H1 (cell line): ENCODE results near the gene HSD17B1. TPM values are rescaled to one million over a fixed set of nuclear protein-coding genes. Genes with fewer than 3 reads are reported as not detected.

Source experiments
- CTCF ChIA-PET: fragments of 300-600 bp; sonication (Branson Sonifier 250); formaldehyde crosslinking; loops from one replicate; lab custom pipeline; 2021; ENCODE audit not compliant: partially characterized antibody; lab: Charles Lee
- POLR2A ChIA-PET: fragments of 300-600 bp; sonication (Branson Sonifier 250); formaldehyde crosslinking; loops from one replicate; lab custom pipeline; 2021; ENCODE audit warnings: inconsistent platforms; ENCODE audit not compliant: partially characterized antibody; lab: Charles Lee
- DNase-seq, 2 experiments: peaks; one replicate each; pipeline versions ENCODE4 v3.0.0 to v3.0.0-alpha.2; 2010 to 2022; ENCODE audit warnings: low spot score in 2 of 2, low read depth in 1 of 2, mixed read lengths in 1 of 2
- FAIRE-seq: peaks from 2 replicates; lab custom pipeline; 2011; peaks lifted over from hg19 to GRCh38; lab: Jason Lieb, UNC
- H2AFZ ChIP-seq: 2 replicates; pipeline ENCODE4 v1.8.1; 2012; ENCODE audit warnings: low read length, inconsistent platforms
- H2AK5ac ChIP-seq: 2 replicates; pipeline ENCODE4 v1.6.1; 2013; ENCODE audit warnings: low read depth, low read length
- H2BK120ac ChIP-seq: replicated peaks from 2 replicates; pipeline ENCODE3; 2013; ENCODE audit warnings: low read depth, low read length, inconsistent platforms
- H2BK12ac ChIP-seq: 2 replicates; pipeline ENCODE4 v1.6.1; 2013; ENCODE audit warnings: low read depth, low read length
- H2BK15ac ChIP-seq: 2 replicates; pipeline ENCODE4 v1.6.1; 2013; ENCODE audit warnings: low read length
- H2BK20ac ChIP-seq: 2 replicates; pipeline ENCODE4 v1.6.1; 2013; ENCODE audit warnings: low read length
- H2BK5ac ChIP-seq: 2 replicates; pipeline ENCODE4 v1.6.1; 2013; ENCODE audit warnings: low read depth, low read length
- H3K14ac ChIP-seq: 2 replicates; pipeline ENCODE4 v1.6.1; 2013; ENCODE audit warnings: inconsistent platforms; ENCODE audit not compliant: insufficient read length
- H3K18ac ChIP-seq: 2 replicates; pipeline ENCODE4 v1.6.1; 2013; ENCODE audit warnings: low read length; ENCODE audit errors: extremely low read depth
- H3K23ac ChIP-seq: 2 replicates; pipeline ENCODE4 v1.6.1; 2013; ENCODE audit warnings: inconsistent platforms; ENCODE audit not compliant: insufficient read length
- H3K23me2 ChIP-seq: 2 replicates; pipeline ENCODE4 v1.6.1; 2013; ENCODE audit warnings: low read depth, low read length
- H3K27ac ChIP-seq: 2 replicates; pipeline ENCODE4 v1.6.1; 2011; ENCODE audit warnings: low read depth, low read length, inconsistent platforms
- H3K27me3 ChIP-seq, 4 experiments: replicated peaks in 1 of 4; 1 replicate in 1 of 4; 2 replicates in 3 of 4; pipeline versions ENCODE4 v1.6.1 to v1.8.1; 2011 to 2013; ENCODE audit warnings: low read length in 3 of 4, mild to moderate bottlenecking in 3 of 4, inconsistent platforms in 2 of 4, mixed read lengths in 2 of 4, moderate library complexity in 1 of 4; ENCODE audit not compliant: control insufficient read depth in 3 of 4, insufficient read depth in 3 of 4; ENCODE audit errors: extremely low read depth in 1 of 4
- H3K36me3 ChIP-seq, 4 experiments: 2 replicates each; pipeline versions ENCODE4 v1.6.1 to v1.8.1; 2011 to 2013; ENCODE audit warnings: mild to moderate bottlenecking in 4 of 4, low read length in 3 of 4, moderate library complexity in 2 of 4, control low read depth in 1 of 4, inconsistent platforms in 1 of 4; ENCODE audit not compliant: insufficient read depth in 4 of 4, control insufficient read depth in 2 of 4
- H3K4ac ChIP-seq: replicated peaks from 2 replicates; pipeline ENCODE3; 2013; ENCODE audit warnings: low read length, low read depth, mixed read lengths, inconsistent platforms; ENCODE audit not compliant: insufficient read length
- H3K4me1 ChIP-seq, 4 experiments: replicated peaks in 1 of 4; 1 replicate in 1 of 4; 2 replicates in 3 of 4; pipeline versions ENCODE4 v1.6.1 to v1.8.1; 2011 to 2013; ENCODE audit warnings: low read length in 3 of 4, inconsistent platforms in 2 of 4, mixed read lengths in 1 of 4; ENCODE audit not compliant: insufficient read depth in 4 of 4, control insufficient read depth in 3 of 4
- H3K4me2 ChIP-seq, 2 experiments: 2 replicates each; pipeline versions ENCODE4 v1.6.1 to v1.8.1; 2011 to 2013; ENCODE audit warnings: low read depth in 2 of 2, low read length in 2 of 2, control low read depth in 1 of 2, inconsistent platforms in 1 of 2, mild to moderate bottlenecking in 1 of 2; ENCODE audit not compliant: insufficient read depth in 1 of 2
- H3K4me3 ChIP-seq, 4 experiments: fragments of 200-600, 300-600 bp in 1 of 4; sonication (generic), shearing (Covaris generic), sonication (Bioruptor Twin) in 1 of 4; 2 replicates each; pipeline versions ENCODE4 v1.5.1 to v1.8.1; 2011 to 2016; ENCODE audit warnings: low read length in 4 of 4, low read depth in 3 of 4, control low read depth in 2 of 4, inconsistent platforms in 2 of 4, mild to moderate bottlenecking in 2 of 4, mixed read lengths in 1 of 4, moderate library complexity in 1 of 4; ENCODE audit not compliant: insufficient read depth in 2 of 4; ENCODE audit errors: extremely low read depth in 1 of 4
- H3K56ac ChIP-seq: replicated peaks from 2 replicates; pipeline ENCODE3; 2013; ENCODE audit warnings: low read depth, mild to moderate bottlenecking, mixed read lengths, low read length, inconsistent platforms; ENCODE audit not compliant: insufficient read length
- H3K79me1 ChIP-seq: 2 replicates; pipeline ENCODE4 v1.6.1; 2013; ENCODE audit warnings: low read depth, low read length, control low read depth
- H3K79me2 ChIP-seq, 2 experiments: 2 replicates each; pipeline versions ENCODE4 v1.6.1 to v1.8.1; 2012 to 2013; ENCODE audit warnings: low read length in 2 of 2, mild to moderate bottlenecking in 2 of 2, inconsistent platforms in 1 of 2; ENCODE audit not compliant: insufficient read depth in 2 of 2, control insufficient read depth in 1 of 2
- H3K9ac ChIP-seq, 4 experiments: replicated peaks in 1 of 4; 1 replicate in 1 of 4; 2 replicates in 3 of 4; pipeline versions ENCODE4 v1.6.1 to v1.8.1; 2011 to 2013; ENCODE audit warnings: low read depth in 3 of 4, low read length in 3 of 4, control low read depth in 2 of 4, mild to moderate bottlenecking in 2 of 4, moderate library complexity in 2 of 4, inconsistent platforms in 1 of 4; ENCODE audit errors: extremely low read depth in 1 of 4
- H3K9me3 ChIP-seq, 2 experiments: 2 replicates each; pipeline versions ENCODE4 v1.6.1 to v1.8.1; 2012 to 2013; ENCODE audit warnings: mild to moderate bottlenecking in 2 of 2, moderate library complexity in 2 of 2, control low read depth in 1 of 2, inconsistent platforms in 1 of 2, low read depth in 1 of 2, low read length in 1 of 2, mixed read lengths in 1 of 2; ENCODE audit not compliant: insufficient read depth in 2 of 2
- H4K20me1 ChIP-seq, 2 experiments: replicated peaks in 1 of 2; 2 replicates each; pipeline versions ENCODE3 to v1.8.1; 2011 to 2013; ENCODE audit warnings: inconsistent platforms in 2 of 2, low read length in 2 of 2, mild to moderate bottlenecking in 1 of 2; ENCODE audit not compliant: insufficient read depth in 2 of 2, control insufficient read depth in 1 of 2
- H4K5ac ChIP-seq: 2 replicates; pipeline ENCODE4 v1.6.1; 2013; ENCODE audit warnings: low read length, low read depth, mixed read lengths, inconsistent platforms; ENCODE audit not compliant: insufficient read length
- H4K8ac ChIP-seq: 2 replicates; pipeline ENCODE4 v1.8.0; 2013; ENCODE audit warnings: mild to moderate bottlenecking, moderate library complexity, low read length, inconsistent platforms; ENCODE audit not compliant: insufficient read depth; ENCODE audit errors: extremely low read depth
- H4K91ac ChIP-seq: replicated peaks from 2 replicates; pipeline ENCODE3; 2013; ENCODE audit warnings: low read length, mixed read lengths, inconsistent platforms; ENCODE audit not compliant: insufficient read length
- SRF ChIP-seq: IDR thresholded peaks from 2 replicates; pipeline ENCODE4 v1.6.1; 2011; ENCODE audit warnings: mild to moderate bottlenecking, low read depth, low read length, moderate library complexity
- WGBS, 2 experiments: shearing (Covaris generic) in 1 of 2; methylation state at CpG; one replicate each; pipeline versions ENCODE4 v1.1.6 to v1.1.7; 2013 to 2015; ENCODE audit warnings: low lambda C conversion rate in 2 of 2, mixed read lengths in 2 of 2, inconsistent platforms in 1 of 2, low coverage in 1 of 2, missing lambda C conversion rate in 1 of 2; ENCODE audit not compliant: insufficient replicate concordance in 2 of 2, insufficient coverage in 1 of 2, insufficient read length in 1 of 2; ENCODE audit errors: extremely low coverage in 1 of 2, missing lambda C conversion rate in 1 of 2; 5-methylcytosine and 5-hydroxymethylcytosine counted together
- polyA plus RNA-seq, 7 experiments: library from polyadenylated mRNA; depleted of rRNA in 3 of 7; stranded (reverse) in 5 of 7; unstranded in 2 of 7; fragments of >200 nt in 5 of 7; fragments of 200-250 nt in 2 of 7; gene quantifications; 1 replicate in 5 of 7; 2 replicates in 1 of 7; 4 replicates in 1 of 7; pipeline versions ENCODE4 v1.2.1 to v1.2.3, GENCODE V29; 2011 to 2013; ENCODE audit warnings: missing spikeins in 2 of 7, mixed read lengths in 2 of 7
- total RNA-seq: library from RNA; stranded (reverse); fragmentation: NEBNext Ultra II Directional; extraction: Animal tissue kit (Norgen Biotek cat#: 25700); gene quantifications from 2 replicates; pipeline ENCODE4 v1.2.1, GENCODE V29; 2021

HSD17B1 gene
- total and polyA plus RNA-seq, 2 of the 8 experiments (the other 6 are each of a cell fraction or from before 2014, with no cell fraction given), result 0.88 to 1.0 TPM

DNA sequence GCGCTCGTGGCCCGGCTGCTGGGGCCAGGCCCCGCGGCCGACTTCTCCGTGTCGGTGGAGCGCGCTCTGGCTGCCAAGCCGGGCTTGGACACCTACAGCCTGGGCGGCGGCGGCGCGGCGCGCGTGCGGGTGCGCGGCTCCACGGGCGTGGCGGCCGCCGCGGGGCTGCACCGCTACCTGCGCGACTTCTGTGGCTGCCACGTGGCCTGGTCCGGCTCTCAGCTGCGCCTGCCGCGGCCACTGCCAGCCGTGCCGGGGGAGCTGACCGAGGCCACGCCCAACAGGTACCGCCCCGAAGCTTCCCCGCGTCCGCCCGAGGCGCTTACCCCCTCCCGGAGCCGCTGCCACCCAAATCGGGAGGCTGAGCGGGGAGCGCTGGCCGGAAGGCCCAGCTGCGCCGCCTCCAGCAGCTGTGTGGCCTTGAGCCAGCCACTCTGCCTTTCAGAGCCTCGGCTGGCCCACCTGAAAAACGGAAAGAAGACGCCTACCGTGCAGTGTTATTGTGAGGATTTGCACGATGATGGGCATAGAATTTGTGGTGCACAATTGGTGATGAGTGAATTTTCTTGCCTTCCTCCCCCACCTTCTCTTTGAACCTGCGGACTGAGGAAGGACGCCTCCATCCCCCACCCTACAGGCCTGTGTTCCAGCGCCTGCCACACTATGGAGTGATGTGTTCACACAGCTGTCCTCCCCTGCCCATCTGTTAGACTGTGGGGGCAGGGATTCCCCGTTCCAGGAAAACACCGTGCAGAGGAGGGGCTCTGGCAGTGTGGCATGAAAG lies 16.2 kb upstream of the HSD17B1 start:
- no peaks in the 10 kb centered on the region for H3K9me3 ChIP-seq
- H3K23ac ChIP-seq, result no peak overlapping the region
- H3K79me1 ChIP-seq, result no peaks in the 10 kb centered on the region; the same call in 1 of the 2 replicates
- DNase-seq (peak in 1 of 2 experiments; percentile 80), FAIRE-seq (no peak)
- peak overlapping the region; percentile 79 for H2BK5ac ChIP-seq
- H2BK120ac ChIP-seq, result peak overlapping the region; percentile 4
- peaks cover 0 to 9% (median 3%) of the 10 kb centered on the region in 4 experiments; a peak in 3 of 8 replicates for H3K36me3 ChIP-seq
- H3K27me3 ChIP-seq, result peaks cover 0 to 1% (median 0%) of the 10 kb centered on the region in 4 experiments; a peak in 2 of 7 replicates
- 0 out of 2 replicates have a peak overlapping the region, but pooled peaks have one; percentile 75 for H2BK12ac ChIP-seq
- CTCF ChIA-PET, result interaction anchor here (1.5 to 5.1 kb wide), 3 partner anchors 12 to 19 kb away, joined by 5 to 28 read pairs (median 10); no protein-coding TSS in a partner anchor
- no peaks in the 10 kb centered on the region for H3K79me2 ChIP-seq
- peak overlapping the region; percentile 96 for H3K18ac ChIP-seq
- H3K4me3 ChIP-seq, result peak overlapping the region; percentile 50 to 72 (median 62)
- peaks cover 9% of the 10 kb centered on the region for H3K23me2 ChIP-seq
- peak overlapping the region; percentile 80; the same call in 1 of the 2 replicates for H2BK20ac ChIP-seq
- H2AK5ac ChIP-seq, result peak overlapping the region; percentile 45; the same call in 1 of the 2 replicates
- peak overlapping the region; percentile 70 for H4K5ac ChIP-seq
- peaks cover 0 to 15% (median 13%) of the 10 kb centered on the region in 4 experiments; a peak in 6 of 7 replicates for H3K4me1 ChIP-seq
- peak overlapping the region; percentile 95 for H4K8ac ChIP-seq
- H3K4ac ChIP-seq, result peak overlapping the region; percentile 92
- 7% methylated on average over 26 of the region's 65 CpGs; no CpG with 5 or more reads in 1 of the 2 experiments for WGBS, 2 experiments
- H3K14ac ChIP-seq, result no peak overlapping the region
- peak overlapping the region; percentile 25 for H4K91ac ChIP-seq
- peak overlapping the region; percentile 94 to 95 for H3K4me2 ChIP-seq
- H3K9ac ChIP-seq, result peak overlapping the region; percentile 56 to 88 (median 66); a peak in 6 of 7 replicates
- peak overlapping the region; percentile 66; the same call in 1 of the 2 replicates for H3K27ac ChIP-seq
- H4K20me1 ChIP-seq, result peaks cover 1 to 2% of the 10 kb centered on the region in 2 experiments
- H3K56ac ChIP-seq, result peak overlapping the region; percentile 34
- POLR2A ChIA-PET, result interaction anchor here (0.6 to 4.3 kb wide), 16 partner anchors 10 to 508 kb away, joined by 3 to 43 read pairs (median 4); partner anchors contain the start of genes CAVIN1, CNTD1, COA3 and COASY
- 0 out of 2 replicates have a peak overlapping the region, but pooled peaks have one; percentile 72 for H2BK15ac ChIP-seq
- H2AFZ ChIP-seq, result no peak overlapping the region
- TF ChIP-seq SRF, result no peak
